ENCODE data around the gene MRPL17. TPM values are rescaled to one million over a fixed set of nuclear protein-coding genes. Genes with fewer than 3 reads are reported as not detected.

Gene MRPL17
- total RNA-seq, 1 donor = 29.7 TPM

GRCh38 chr11:6640985-6641701 lies 42.0 kb downstream of the MRPL17 start:
- Histone ChIP-seq H3K4me1 (ENCODE audit: insufficient read depth, low read length) (peaks cover 19% of the 10 kb centered on the region), H4K20me1 (ENCODE audit: insufficient read depth, low read length) (no peaks in the 10 kb centered on the region)

GRCh38 chr11:6640036-6640984 lies 42.8 kb downstream of the MRPL17 start:
- H3K27me3 ChIP-seq (ENCODE audit: insufficient read depth, low read length) = peaks cover 25% of the 10 kb centered on the region

More at GRCh38 chr11:6640985-6641701, 42.0 kb downstream of the MRPL17 start:
- no peak for TF ChIP-seq CTCF (IDR thresholded peaks at IDR 0.05; ENCODE audit: extremely low read depth, low read depth, low read length)
- no peak overlapping the region for H2AFZ ChIP-seq (ENCODE audit: low read length)
- H3K9me3 ChIP-seq (ENCODE audit: low read depth, low read length) = no peaks in the 10 kb centered on the region
- no peaks in the 10 kb centered on the region for H3K79me2 ChIP-seq (ENCODE audit: insufficient read depth, low read length)
- peaks cover 29% of the 10 kb centered on the region for H3K27me3 ChIP-seq (ENCODE audit: insufficient read depth, low read length)
- no peaks in the 10 kb centered on the region for H3K36me3 ChIP-seq (ENCODE audit: insufficient read depth, low read length)
- H3K4me2 ChIP-seq (ENCODE audit: insufficient read depth, low read length) = no peak overlapping the region
- DNase-seq (ENCODE audit: insufficient read length, low spot score, missing footprints) = no peak
- no peak overlapping the region for H3K27ac ChIP-seq (ENCODE audit: low read depth, low read length)
- no peak overlapping the region for H3K4me3 ChIP-seq (ENCODE audit: insufficient read depth, low read length)

GRCh38 chr11:6638429-6638828 lies 44.7 kb downstream of the MRPL17 start:
- no peak for TF ChIP-seq CTCF (IDR thresholded peaks at IDR 0.05; ENCODE audit: extremely low read depth, low read depth, low read length)
- H3K4me1 ChIP-seq (ENCODE audit: insufficient read depth, low read length) = peaks cover 21% of the 10 kb centered on the region
- no peak overlapping the region for H3K27ac ChIP-seq (ENCODE audit: low read depth, low read length)
- H3K36me3 ChIP-seq (ENCODE audit: insufficient read depth, low read length) = no peaks in the 10 kb centered on the region
- H3K27me3 ChIP-seq (ENCODE audit: insufficient read depth, low read length) = peaks cover 8% of the 10 kb centered on the region
- H3K4me3 ChIP-seq (ENCODE audit: insufficient read depth, low read length) = no peak overlapping the region
- H3K4me2 ChIP-seq (ENCODE audit: insufficient read depth, low read length) = peak overlapping the region; percentile 19
- H3K79me2 ChIP-seq (ENCODE audit: insufficient read depth, low read length) = no peaks in the 10 kb centered on the region
- H3K9me3 ChIP-seq (ENCODE audit: low read depth, low read length) = no peaks in the 10 kb centered on the region
- H4K20me1 ChIP-seq (ENCODE audit: insufficient read depth, low read length) = no peaks in the 10 kb centered on the region
- no peak overlapping the region for H2AFZ ChIP-seq (ENCODE audit: low read length)
- DNase-seq (ENCODE audit: insufficient read length, low spot score, missing footprints) = no peak

More at GRCh38 chr11:6640036-6640984, 42.8 kb downstream of the MRPL17 start:
- no peaks in the 10 kb centered on the region for H3K36me3 ChIP-seq (ENCODE audit: insufficient read depth, low read length)
- no peak for DNase-seq (ENCODE audit: insufficient read length, low spot score, missing footprints)
- TF ChIP-seq CTCF (IDR thresholded peaks at IDR 0.05; ENCODE audit: extremely low read depth, low read depth, low read length) = no peak
- no peak overlapping the region for H3K4me3 ChIP-seq (ENCODE audit: insufficient read depth, low read length)
- no peaks in the 10 kb centered on the region for H3K9me3 ChIP-seq (ENCODE audit: low read depth, low read length)
- H2AFZ ChIP-seq (ENCODE audit: low read length) = no peak overlapping the region
- H3K4me2 ChIP-seq (ENCODE audit: insufficient read depth, low read length) = no peak overlapping the region
- H3K27ac ChIP-seq (ENCODE audit: low read depth, low read length) = no peak overlapping the region
- no peaks in the 10 kb centered on the region for H3K79me2 ChIP-seq (ENCODE audit: insufficient read depth, low read length)
- peaks cover 19% of the 10 kb centered on the region for H3K4me1 ChIP-seq (ENCODE audit: insufficient read depth, low read length)
- no peaks in the 10 kb centered on the region for H4K20me1 ChIP-seq (ENCODE audit: insufficient read depth, low read length)

GRCh38 chr11:6637871-6638270 lies 45.3 kb downstream of the MRPL17 start:
- peak overlapping the region; percentile 44 for H2AFZ ChIP-seq (ENCODE audit: low read length)
- H3K27ac ChIP-seq (ENCODE audit: low read depth, low read length) = no peak overlapping the region
- no peaks in the 10 kb centered on the region for H4K20me1 ChIP-seq (ENCODE audit: insufficient read depth, low read length)
- H3K4me3 ChIP-seq (ENCODE audit: insufficient read depth, low read length) = no peak overlapping the region
- H3K4me2 ChIP-seq (ENCODE audit: insufficient read depth, low read length) = peak overlapping the region; percentile 19
- peak; percentile 95 for DNase-seq (ENCODE audit: insufficient read length, low spot score, missing footprints)
- no peaks in the 10 kb centered on the region for H3K79me2 ChIP-seq (ENCODE audit: insufficient read depth, low read length)
- H3K9me3 ChIP-seq (ENCODE audit: low read depth, low read length) = no peaks in the 10 kb centered on the region
- no peaks in the 10 kb centered on the region for H3K36me3 ChIP-seq (ENCODE audit: insufficient read depth, low read length)
- peaks cover 21% of the 10 kb centered on the region for H3K4me1 ChIP-seq (ENCODE audit: insufficient read depth, low read length)
- no peak for TF ChIP-seq CTCF (IDR thresholded peaks at IDR 0.05; ENCODE audit: extremely low read depth, low read depth, low read length)
- H3K27me3 ChIP-seq (ENCODE audit: insufficient read depth, low read length) = peaks cover 2% of the 10 kb centered on the region
